GM12891 (cell line): ENCODE measurements around the gene PACSIN2.

ENCODE experiments used
- PAX5 ChIP-seq: IDR thresholded peaks from 2 replicates; pipeline ENCODE4 v1.6.1; 2011; ENCODE audit warnings: low read length, moderate library complexity, mild to moderate bottlenecking; ENCODE audit not compliant: insufficient read depth, severe bottlenecking
- POLR2A ChIP-seq: IDR thresholded peaks from 2 replicates; pipeline ENCODE4 v1.6.1; 2011; ENCODE audit warnings: low read depth, low read length, control low read depth
- POLR2AphosphoS5 ChIP-seq: IDR thresholded peaks from 2 replicates; pipeline ENCODE4 v1.6.1; 2011; ENCODE audit warnings: low read depth, low read length, control low read depth
- POU2F2 ChIP-seq: IDR thresholded peaks from 2 replicates; pipeline ENCODE4 v1.6.1; 2011; ENCODE audit warnings: low read depth, mild to moderate bottlenecking, control low read depth, low read length, moderate library complexity
- SPI1 ChIP-seq: IDR thresholded peaks from 2 replicates; pipeline ENCODE4 v1.6.1; 2011; ENCODE audit warnings: low read depth, low read length, control low read depth
- TAF1 ChIP-seq: IDR thresholded peaks from 2 replicates; pipeline ENCODE4 v1.6.1; 2011; ENCODE audit warnings: low read depth, low read length, control low read depth

GRCh38 chr22:42928969-42929837 lies 85.7 kb downstream of the PACSIN2 start:
- TF ChIP-seq POLR2AphosphoS5 (no peak), TAF1 (no peak), SPI1 (no peak), POLR2A (no peak), POU2F2 (no peak), PAX5 (no peak)
